GM18870 (cell line): Measurements from ENCODE around the gene MRPL1.
"Not testable (repeated sequence)": the region's sequence is repeated elsewhere in the genome, so short reads cannot be mapped to it uniquely, and the experiment has no call there.

Source experiments
- ATAC-seq: cut with Tn5 transposase; IDR thresholded peaks from one replicate; pipeline ENCODE4 v1.9.1; 2021; ENCODE audit warnings: moderate library complexity; ENCODE audit not compliant: unreplicated experiment

The MRPL1 gene

DNA sequence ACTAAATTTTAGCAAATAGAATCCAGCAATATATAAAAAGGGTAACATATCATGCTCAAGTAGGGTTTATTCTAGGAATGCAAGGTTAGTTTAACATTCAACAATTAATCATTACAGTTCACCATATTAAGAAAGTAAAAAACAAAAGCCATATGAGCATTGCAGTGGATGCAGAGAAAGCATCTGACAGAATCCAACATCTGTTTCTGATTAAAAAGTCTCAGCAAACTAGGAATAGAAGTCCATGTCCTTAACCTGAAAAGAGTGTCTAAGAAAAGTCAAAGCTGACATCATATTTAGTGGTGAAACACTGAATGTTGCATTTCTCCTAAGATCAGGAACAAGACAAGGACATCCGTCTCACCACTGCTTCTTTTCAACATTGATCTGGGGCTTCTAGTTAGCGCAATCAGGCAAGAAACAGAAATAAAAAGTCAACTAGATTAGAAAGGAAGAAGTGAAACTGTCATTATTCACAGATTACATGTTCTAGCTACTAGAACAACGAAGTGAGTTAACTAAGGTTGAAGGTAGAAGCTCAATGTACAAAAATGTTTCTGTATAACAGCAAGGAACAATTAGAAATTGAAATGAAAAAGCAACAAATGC, 49.3 kb downstream of the MRPL1 start:
- peak; percentile 77 for ATAC-seq

GRCh38 chr4:77913348-77913747, 50.7 kb downstream of the MRPL1 start:
- no peak for ATAC-seq

DNA sequence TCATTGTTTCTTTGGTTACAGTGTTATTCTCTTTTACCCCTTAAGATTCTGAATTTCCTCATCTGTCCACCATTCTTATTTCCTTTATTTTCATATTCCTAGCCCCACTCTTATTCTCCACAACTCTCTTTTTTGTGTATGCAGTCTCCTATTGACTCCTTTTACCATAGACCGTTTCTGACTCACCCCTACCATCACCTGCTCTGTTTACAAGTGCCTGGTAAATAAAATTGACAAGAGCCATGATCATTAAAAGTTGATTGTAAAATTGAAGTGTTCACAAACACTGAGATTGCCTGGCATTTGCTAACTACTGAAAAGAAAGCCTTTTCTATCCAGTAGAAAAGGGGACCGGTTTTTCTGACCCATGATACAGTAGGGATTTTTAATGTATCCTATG, 54.4 kb downstream of the MRPL1 start:
- no peak for ATAC-seq

DNA sequence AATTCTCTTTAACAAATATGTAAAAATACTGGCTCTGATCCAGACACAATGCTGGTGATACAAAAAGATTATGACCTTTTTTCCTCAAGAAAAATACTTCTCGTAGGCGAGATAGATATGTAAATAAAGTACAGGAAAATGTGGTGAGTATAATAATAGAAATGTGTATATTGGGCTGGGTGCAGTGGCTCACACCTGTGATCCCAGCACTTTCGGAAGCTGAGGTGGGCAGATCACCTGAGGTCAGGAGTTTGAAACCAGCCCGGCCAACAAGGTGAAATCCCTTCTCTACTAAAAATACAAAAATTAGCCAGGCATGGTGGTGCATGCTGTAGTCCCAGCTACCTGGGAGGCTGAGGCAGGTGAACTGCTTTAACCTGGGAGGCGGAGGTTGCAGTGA, 55.0 kb downstream of the MRPL1 start:
- no peak for ATAC-seq

GRCh38 chr4:77920371-77920770, 57.7 kb downstream of the MRPL1 start:
- ATAC-seq = no peak

GRCh38 chr4:77921701-77922100, 59.1 kb downstream of the MRPL1 start:
- no peak for ATAC-seq

GRCh38 chr4:77922158-77923094, 59.8 kb downstream of the MRPL1 start:
- no peak for ATAC-seq

GRCh38 chr4:77927991-77928925, 65.6 kb downstream of the MRPL1 start:
- ATAC-seq = no peak

DNA sequence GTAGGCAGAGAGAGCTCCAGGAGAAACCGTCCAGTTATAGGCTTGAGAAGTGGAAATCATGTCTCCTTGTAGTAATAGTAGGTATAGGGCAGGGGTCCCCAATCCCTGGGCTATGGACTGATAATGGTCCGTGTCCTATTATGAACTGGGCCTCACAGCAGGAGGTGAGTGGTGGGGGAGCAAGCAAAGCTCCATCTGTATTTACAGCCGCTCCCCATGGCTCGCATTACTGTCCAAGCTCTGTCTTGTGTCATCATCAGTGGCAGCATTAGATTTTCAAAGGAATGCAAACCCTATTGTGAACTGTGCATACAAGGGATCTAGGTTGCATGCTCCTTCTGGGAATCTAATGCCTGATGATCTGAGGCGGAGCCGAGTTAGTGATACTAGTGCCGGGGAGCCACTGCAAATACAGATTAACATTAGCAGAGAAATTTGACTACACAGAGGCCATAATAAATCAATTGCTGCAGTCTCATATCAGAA, 67.6 kb downstream of the MRPL1 start:
- ATAC-seq = no peak

- ATAC-seq = no peak
Observed at GRCh38 chr4:77930876-77931275, 68.2 kb downstream of the MRPL1 start.

DNA sequence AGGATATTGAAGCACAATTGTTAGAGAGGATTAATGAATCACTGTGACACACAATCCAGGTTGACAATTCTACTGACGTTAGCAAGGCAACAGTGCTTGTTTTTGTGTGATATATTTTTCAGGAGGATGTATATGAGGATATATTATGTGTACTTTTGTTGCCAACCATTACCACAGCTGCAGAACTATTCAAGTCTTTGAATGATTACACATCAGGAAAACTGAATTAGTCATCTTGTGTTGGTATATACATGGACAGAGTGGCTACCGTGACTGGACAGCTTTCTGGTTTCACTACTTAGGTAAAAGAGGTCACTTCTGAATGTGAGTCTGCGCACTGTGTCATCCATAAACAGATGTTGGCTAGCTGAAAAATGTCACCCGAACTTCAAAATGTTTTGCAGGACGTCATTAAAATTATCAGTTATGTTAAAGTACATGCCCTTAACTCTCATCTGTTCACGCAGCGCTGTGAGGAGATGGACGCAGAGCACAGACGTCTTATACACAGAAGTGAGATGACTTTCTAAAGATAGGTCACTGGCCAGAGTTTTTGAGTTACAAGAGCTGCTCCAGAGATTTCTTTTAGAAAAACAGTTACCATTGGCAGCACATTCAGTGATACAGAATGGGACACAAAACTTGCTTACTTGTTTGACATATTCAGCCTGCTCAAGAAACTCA, 69.0 kb downstream of the MRPL1 start:
- no peak for ATAC-seq

GRCh38 chr4:77938560-77938959, 75.9 kb downstream of the MRPL1 start:
- no peak for ATAC-seq

DNA sequence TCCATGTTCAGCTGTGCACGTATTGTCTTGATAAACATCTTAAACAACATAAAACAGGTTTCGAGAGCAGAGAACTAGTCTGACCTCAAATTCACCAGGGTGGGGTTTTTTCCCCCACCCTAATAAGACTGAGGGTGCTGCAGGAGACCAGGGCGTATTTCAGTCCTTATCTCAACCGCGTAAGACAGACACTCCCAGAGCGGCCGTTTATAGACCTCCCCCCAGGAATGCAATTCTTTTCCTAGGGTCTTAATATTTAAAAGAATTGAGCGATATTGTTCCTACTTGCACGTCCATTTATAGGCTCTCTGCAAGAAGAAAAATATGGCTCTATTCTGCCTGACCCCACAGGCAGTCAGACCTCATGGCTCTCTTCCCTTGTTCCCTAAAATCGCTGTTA, 83.3 kb downstream of the MRPL1 start:
- ATAC-seq = not testable (repeated sequence)

DNA sequence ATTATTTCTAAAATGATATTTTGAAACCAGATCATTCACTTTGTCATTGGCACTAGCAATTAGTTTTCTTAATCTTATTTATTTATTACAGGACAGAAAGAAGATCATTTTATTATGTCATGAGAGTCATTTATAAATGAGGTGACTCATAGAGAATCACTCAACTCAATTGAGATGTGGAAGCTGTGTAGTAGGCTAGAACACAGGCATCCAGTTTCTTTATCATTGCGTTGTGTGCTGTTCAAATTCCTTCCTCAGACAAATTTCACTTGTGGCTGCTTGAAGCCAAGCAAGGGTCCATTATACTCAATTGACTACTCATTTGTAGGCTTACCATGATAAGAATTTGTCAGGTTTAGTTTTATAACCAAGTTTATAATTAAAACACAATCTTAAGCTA, 87.6 kb downstream of the MRPL1 start:
- no peak for ATAC-seq

DNA sequence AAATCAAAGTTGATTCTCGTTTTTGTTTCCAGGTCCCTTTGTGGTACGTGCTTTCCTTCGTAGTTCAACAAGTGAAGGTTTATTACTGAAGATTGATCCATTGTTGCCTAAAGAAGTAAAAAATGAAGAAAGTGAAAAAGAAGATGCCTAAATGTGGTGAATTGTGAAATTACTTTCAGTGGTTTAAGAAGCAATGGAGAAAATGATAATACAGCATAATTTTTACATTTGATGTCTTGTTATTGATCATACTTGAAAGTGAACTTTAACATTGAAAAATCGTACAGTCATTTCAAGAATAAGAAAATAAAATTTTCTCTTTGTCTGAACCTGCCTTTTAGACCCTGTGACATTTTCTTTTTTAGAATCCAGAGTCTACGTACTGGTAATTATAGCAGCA, 89.8 kb downstream of the MRPL1 start:
- no peak for ATAC-seq

- ATAC-seq = no peak
Observed at GRCh38 chr4:77954690-77955089, 92.1 kb downstream of the MRPL1 start.

DNA sequence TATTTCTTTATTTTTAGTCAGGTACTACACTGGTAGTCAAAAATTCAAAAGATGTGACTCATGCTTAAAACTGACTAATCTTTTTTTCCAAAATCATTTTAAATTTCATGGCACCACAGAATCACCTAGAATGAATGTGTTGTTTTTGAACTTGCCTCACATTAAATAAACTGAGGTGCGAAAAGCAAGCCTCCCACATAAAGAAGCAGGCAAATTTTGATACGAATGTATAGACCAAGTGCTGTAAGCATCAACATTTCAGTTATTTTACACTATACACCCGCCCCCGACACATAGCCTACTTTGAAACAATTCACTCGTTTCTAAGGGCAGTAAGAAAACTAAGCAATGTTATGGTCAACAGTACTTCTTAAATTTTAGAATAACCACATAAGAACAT, 94.3 kb downstream of the MRPL1 start:
- ATAC-seq = no peak

GRCh38 chr4:77958897-77959296, 96.3 kb downstream of the MRPL1 start:
- ATAC-seq = no peak

- no peak for ATAC-seq
Observed at GRCh38 chr4:77959566-77960338, 97.1 kb downstream of the MRPL1 start.

GRCh38 chr4:77960367-77960766, 97.7 kb downstream of the MRPL1 start:
- no peak for ATAC-seq
